CD4-positive, CD25-positive, alpha-beta regulatory T cell (primary cell): ENCODE data around the gene FOXC1. TPM values are rescaled to one million over a fixed set of nuclear protein-coding genes. Genes with fewer than 3 reads are reported as not detected.

Source experiments
- ATAC-seq, 2 donors: fragments of 150-1000 bp; cut with Tn5 transposase; one replicate each; pipeline ENCODE4 v1.10.0; 2021; ENCODE audit warnings: low read depth in 2 of 2, moderate number of reproducible peaks in 2 of 2, moderate library complexity in 1 of 2
- DNase-seq, 3 donors: peaks; one replicate each; pipeline versions ENCODE4 v3.0.0 to v3.0.0-alpha.2; 2012 to 2022; ENCODE audit warnings: mixed read lengths in 1 of 3
- H3K27ac ChIP-seq: one replicate; pipeline ENCODE4 v1.7.0; 2013; ENCODE audit warnings: mild to moderate bottlenecking, low read length; ENCODE audit not compliant: insufficient read depth, poor library complexity, severe bottlenecking
- H3K27me3 ChIP-seq: one replicate; pipeline ENCODE4 v1.7.0; 2013; ENCODE audit warnings: low read length; ENCODE audit not compliant: control insufficient read depth, insufficient read depth
- H3K36me3 ChIP-seq: one replicate; pipeline ENCODE4 v1.7.0; 2013; ENCODE audit warnings: mild to moderate bottlenecking, low read length, moderate library complexity; ENCODE audit not compliant: control insufficient read depth, insufficient read depth
- H3K4me1 ChIP-seq: 2 replicates; pipeline ENCODE4 v1.7.0; 2013; ENCODE audit warnings: mild to moderate bottlenecking, low read length; ENCODE audit not compliant: insufficient read depth, control insufficient read depth, poor library complexity, severe bottlenecking
- H3K4me3 ChIP-seq: one replicate; pipeline ENCODE4 v1.7.0; 2013; ENCODE audit warnings: low read depth, mild to moderate bottlenecking, low read length, moderate library complexity
- H3K9me3 ChIP-seq, 2 experiments: 1 replicate in 1 of 2; 2 replicates in 1 of 2; pipeline ENCODE4 v1.7.0; 2013; ENCODE audit warnings: low read length in 2 of 2, mild to moderate bottlenecking in 1 of 2, moderate library complexity in 1 of 2; ENCODE audit not compliant: control insufficient read depth in 2 of 2
- H3K27ac Mint-ChIP-seq, 3 donors: one replicate each; pipeline ENCODE4 v1.8.0; 2020 to 2022; ENCODE audit warnings: mild to moderate bottlenecking in 3 of 3, mixed read lengths in 3 of 3, moderate library complexity in 2 of 3
- H3K27me3 Mint-ChIP-seq: one replicate; pipeline ENCODE4 v1.8.0; 2022; ENCODE audit warnings: mild to moderate bottlenecking, mixed read lengths
- H3K36me3 Mint-ChIP-seq: one replicate; pipeline ENCODE4 v1.8.0; 2020; ENCODE audit warnings: mixed read lengths
- H3K4me1 Mint-ChIP-seq, 4 donors: one replicate each; pipeline ENCODE4 v1.8.0; 2020 to 2022; ENCODE audit warnings: mixed read lengths in 4 of 4, mild to moderate bottlenecking in 1 of 4
- H3K4me3 Mint-ChIP-seq, 4 donors: one replicate each; pipeline ENCODE4 v1.8.0; 2020 to 2022; ENCODE audit warnings: mild to moderate bottlenecking in 4 of 4, mixed read lengths in 4 of 4, moderate library complexity in 3 of 4
- H3K9me3 Mint-ChIP-seq, 7 donors: one replicate each; pipeline ENCODE4 v1.8.0; 2020 to 2022; ENCODE audit warnings: mixed read lengths in 7 of 7, mild to moderate bottlenecking in 3 of 7, moderate library complexity in 2 of 7
- polyA plus RNA-seq, 4 donors: library from polyadenylated mRNA; unstranded; fragments of 300-500 nt; fragmentation: Illumina TruSeq; gene quantifications; one replicate each; pipeline ENCODE4 v1.2.3, GENCODE V29; 2021
- total RNA-seq: library from RNA; stranded (reverse); gene quantifications from one replicate; pipeline ENCODE4 v1.2.3, GENCODE V29; 2022

The FOXC1 gene
- total and polyA plus RNA-seq, 5 donors from 2014 or later, result not detected

DNA sequence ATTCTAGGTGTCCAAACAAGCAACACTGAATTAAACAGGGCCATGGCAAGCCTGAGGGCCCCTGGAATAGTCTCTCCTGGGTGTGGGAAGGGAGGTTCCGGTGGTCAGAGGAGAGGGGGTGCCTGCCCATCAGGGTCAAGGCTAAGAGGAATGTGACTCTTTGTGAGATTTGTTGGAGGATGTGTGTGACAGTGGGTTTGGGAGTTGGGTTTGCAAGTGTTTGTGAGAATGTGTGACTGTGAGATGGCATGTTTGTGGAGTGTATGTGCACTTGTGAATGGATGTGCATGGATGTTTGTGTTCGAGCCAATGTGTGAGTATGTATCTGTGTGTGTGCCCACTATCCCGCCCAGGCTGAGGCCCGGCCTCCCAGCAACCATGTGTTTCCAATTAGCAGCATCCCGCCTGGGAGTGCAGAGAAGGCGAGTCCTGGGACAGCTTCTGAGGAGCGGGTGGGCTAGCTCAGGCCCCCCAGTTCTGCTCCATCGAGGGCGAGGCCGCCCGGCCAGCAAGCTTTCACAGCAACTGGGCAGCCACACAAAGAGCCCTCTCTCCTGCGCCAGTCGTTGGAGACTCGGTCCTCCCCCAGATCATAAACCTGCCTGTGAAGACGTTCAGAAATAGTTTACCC lies 12.6 kb downstream of the FOXC1 start:
- Histone ChIP-seq H3K4me3 (no peak overlapping the region), H3K27me3 (peaks cover 27% of the 10 kb centered on the region), H3K27ac (no peak overlapping the region), H3K9me3 (no peaks in the 10 kb centered on the region), H3K4me1 (peaks cover 17% of the 10 kb centered on the region), H3K36me3 (no peaks in the 10 kb centered on the region)
- peaks cover 0 to 1% (median 0%) of the 10 kb centered on the region in 7 donors for H3K9me3 Mint-ChIP-seq
- no peak for ATAC-seq
- H3K4me1 Mint-ChIP-seq, result peaks cover 5 to 22% (median 15%) of the 10 kb centered on the region in 4 donors
- H3K36me3 Mint-ChIP-seq, result peaks cover 15% of the 10 kb centered on the region
- H3K27ac Mint-ChIP-seq, result no peak overlapping the region
- no peak for DNase-seq
- peaks cover 67% of the 10 kb centered on the region for H3K27me3 Mint-ChIP-seq
- H3K4me3 Mint-ChIP-seq, result no peak overlapping the region

DNA sequence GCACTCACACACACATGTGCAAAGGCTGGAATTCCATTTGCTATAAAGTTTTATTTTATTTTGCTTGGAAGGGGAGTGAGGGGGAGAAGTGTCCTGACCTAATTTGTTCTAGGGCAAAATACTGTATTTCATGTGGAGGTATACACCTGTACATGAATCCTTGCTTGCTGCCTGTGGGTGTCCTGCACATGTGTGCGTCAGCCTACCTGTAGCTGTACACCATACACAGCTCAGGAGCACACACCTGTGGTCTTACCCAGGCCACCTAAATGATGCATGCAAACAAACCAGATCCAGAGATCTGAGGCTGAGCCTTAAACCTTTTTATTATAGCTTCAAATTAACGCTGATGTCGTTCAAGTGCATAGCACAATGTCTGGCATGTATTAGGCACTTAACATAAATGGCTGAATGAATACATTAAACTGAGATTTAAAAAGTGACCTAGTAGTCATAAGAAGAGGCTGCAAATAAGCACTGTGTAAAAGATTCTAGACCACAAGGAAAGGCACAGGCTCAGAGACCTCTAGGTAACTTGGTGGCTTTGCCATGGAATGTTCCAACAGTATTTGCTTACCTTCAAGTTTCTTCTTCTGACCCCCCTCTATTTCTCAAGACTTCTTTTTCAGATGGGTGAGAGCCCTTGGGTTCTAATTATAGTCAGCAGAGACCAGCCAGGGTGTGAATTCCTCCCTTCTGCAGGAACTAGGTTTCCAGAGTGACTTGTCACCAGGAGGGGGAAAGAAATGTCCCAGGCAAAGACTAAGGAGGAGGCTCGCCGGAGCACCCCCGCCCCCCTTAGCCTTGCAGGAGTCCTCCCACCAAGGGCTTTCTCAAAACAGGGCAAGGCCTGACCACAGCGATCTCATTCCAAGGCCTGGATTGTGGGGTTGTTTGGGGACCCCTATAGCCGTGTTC lies 13.4 kb downstream of the FOXC1 start:
- ATAC-seq (no peak), DNase-seq (no peak)
- Mint-ChIP-seq H3K36me3 (peaks cover 15% of the 10 kb centered on the region), H3K9me3 (peaks cover 0 to 1% (median 0%) of the 10 kb centered on the region in 7 donors), H3K4me1 (peaks cover 5 to 23% (median 12%) of the 10 kb centered on the region in 4 donors), H3K27ac (no peak overlapping the region), H3K27me3 (peaks cover 67% of the 10 kb centered on the region), H3K4me3 (peak overlapping the region in 2 of 4 donors; percentile 55 to 65)
- H3K4me3 ChIP-seq, result no peak overlapping the region
- H3K27me3 ChIP-seq, result peaks cover 24% of the 10 kb centered on the region
- no peak overlapping the region for H3K27ac ChIP-seq
- no peaks in the 10 kb centered on the region for H3K9me3 ChIP-seq
- peaks cover 17% of the 10 kb centered on the region for H3K4me1 ChIP-seq
- H3K36me3 ChIP-seq, result no peaks in the 10 kb centered on the region

DNA sequence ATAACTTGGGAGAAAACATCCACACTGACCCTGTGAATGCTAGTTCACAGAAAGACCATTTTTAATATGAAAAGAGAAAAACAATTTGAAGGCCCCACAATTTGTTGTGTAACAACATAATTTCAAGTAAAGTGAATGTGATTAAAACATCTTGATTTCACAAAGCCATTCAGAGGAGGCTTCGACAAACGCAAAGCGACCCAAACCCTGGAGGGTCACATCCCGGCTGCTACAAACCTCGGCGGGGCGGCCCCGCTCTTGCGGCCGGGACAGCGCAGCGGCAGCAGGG lies 14.0 kb downstream of the FOXC1 start:
- H3K27me3 ChIP-seq, result peaks cover 24% of the 10 kb centered on the region
- ATAC-seq (no peak), DNase-seq (no peak)
- no peak overlapping the region for H3K4me3 ChIP-seq
- Mint-ChIP-seq H3K36me3 (peaks cover 15% of the 10 kb centered on the region), H3K27me3 (peaks cover 65% of the 10 kb centered on the region), H3K4me1 (peaks cover 5 to 23% (median 12%) of the 10 kb centered on the region in 4 donors), H3K27ac (no peak overlapping the region), H3K4me3 (peak overlapping the region in 2 of 4 donors; percentile 55 to 65), H3K9me3 (peaks cover 0 to 1% (median 0%) of the 10 kb centered on the region in 7 donors)
- peaks cover 17% of the 10 kb centered on the region for H3K4me1 ChIP-seq
- H3K9me3 ChIP-seq, result no peaks in the 10 kb centered on the region
- no peak overlapping the region for H3K27ac ChIP-seq
- no peaks in the 10 kb centered on the region for H3K36me3 ChIP-seq

DNA sequence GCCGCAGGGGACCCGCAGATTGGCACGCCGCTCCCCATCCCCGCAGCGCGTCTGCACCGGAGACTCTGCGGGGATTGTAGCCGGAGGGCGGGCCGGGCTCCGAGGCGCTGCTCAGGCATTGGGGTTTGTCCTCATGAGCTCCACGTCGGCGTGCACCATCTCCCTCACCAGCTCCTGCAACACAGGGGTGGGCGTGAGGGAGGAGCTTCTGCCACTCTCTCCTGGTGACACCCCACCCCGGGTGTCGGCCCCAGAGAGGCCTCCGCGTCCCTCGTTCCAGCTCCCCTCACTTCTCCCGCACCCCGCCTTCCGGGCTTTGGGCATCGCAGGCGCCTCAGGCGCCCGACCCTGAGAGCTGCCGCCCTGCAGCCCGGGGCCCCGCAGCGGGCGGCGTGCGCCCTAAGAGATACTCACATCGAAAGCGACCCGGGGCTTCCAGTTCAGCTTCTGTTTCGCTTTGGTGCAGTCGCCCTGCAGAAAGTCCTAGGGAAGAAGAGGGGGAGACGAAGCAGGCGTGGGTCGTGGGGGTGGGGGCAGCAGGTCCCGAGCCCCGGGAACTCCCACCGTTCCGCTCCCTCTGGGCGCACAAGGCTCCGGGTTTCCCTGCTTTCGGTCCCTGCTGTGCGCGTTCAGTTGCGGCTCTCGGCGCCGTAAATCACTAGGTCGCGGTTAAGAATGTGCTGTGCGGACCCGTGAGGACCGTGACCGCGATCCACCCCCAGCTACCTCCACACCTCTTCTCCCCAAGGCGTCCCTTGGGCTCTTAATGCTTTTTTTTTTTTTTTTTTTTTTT lies 14.5 kb downstream of the FOXC1 start:
- Histone ChIP-seq H3K27ac (no peak overlapping the region), H3K4me1 (peaks cover 17% of the 10 kb centered on the region), H3K9me3 (no peaks in the 10 kb centered on the region), H3K27me3 (peaks cover 24% of the 10 kb centered on the region), H3K4me3 (no peak overlapping the region), H3K36me3 (no peaks in the 10 kb centered on the region)
- Mint-ChIP-seq H3K27ac (no peak overlapping the region), H3K36me3 (peaks cover 15% of the 10 kb centered on the region), H3K9me3 (peaks cover 0 to 1% (median 0%) of the 10 kb centered on the region in 7 donors), H3K4me3 (peak overlapping the region in 2 of 4 donors; percentile 39 to 47), H3K4me1 (peaks cover 5 to 23% (median 12%) of the 10 kb centered on the region in 4 donors), H3K27me3 (peaks cover 66% of the 10 kb centered on the region)
- DNase-seq (no peak), ATAC-seq (no peak)

DNA sequence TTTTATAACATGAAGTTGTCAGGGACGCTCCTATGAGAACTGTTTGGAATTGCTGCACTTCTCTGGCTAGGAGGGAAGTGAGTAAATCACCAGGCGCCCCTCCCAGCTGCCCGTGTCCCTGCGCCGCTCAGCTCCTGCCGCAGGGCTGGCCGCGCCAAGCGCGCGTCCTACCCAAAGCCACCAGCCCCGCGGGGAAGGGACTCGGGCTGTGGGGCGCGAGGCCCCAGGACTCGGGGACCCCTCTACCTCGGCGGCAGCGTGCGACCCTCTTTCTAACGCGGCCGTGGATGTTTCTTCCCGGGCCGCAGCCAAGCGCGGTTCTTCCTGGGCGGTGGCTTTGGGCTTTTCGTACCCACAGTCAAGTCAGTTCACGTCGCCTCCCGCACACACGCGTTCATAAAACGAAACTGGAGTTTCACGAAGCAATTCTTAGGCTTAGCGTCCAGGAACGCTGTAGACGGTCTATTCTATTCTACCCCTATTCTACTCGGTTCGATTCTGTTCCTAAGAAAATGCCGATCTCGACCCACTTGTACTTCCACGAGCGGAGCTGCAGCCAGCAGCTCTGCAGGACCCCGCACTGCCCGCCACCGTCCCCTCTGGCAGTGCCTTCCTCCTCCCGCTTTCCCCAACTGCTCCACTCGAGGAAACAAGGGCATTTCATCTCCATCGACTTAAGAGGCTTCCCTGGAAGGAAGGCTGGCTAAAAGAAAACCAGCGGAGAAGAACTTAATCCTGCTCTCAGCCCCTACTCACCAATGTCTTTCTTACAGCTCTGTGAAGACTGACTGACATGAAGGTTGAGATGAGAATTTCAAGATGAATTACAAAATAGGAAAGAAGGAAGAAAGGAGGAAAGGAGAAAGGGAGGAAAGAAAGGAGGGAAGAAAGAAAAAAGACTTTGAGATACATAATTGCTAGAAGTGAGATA lies 15.4 kb downstream of the FOXC1 start:
- H3K36me3 ChIP-seq, result no peaks in the 10 kb centered on the region
- DNase-seq (no peak), ATAC-seq (peak in 1 of 2 donors; percentile 17)
- Mint-ChIP-seq H3K4me1 (peaks cover 5 to 23% (median 12%) of the 10 kb centered on the region in 4 donors), H3K27ac (no peak overlapping the region), H3K9me3 (peaks cover 0 to 1% (median 0%) of the 10 kb centered on the region in 7 donors), H3K36me3 (peaks cover 15% of the 10 kb centered on the region), H3K27me3 (peaks cover 71% of the 10 kb centered on the region), H3K4me3 (peak overlapping the region; percentile 11 to 82 (median 42))
- H3K9me3 ChIP-seq, result no peaks in the 10 kb centered on the region
- H3K4me3 ChIP-seq, result peak overlapping the region; percentile 43
- H3K4me1 ChIP-seq, result peaks cover 15% of the 10 kb centered on the region
- peaks cover 24% of the 10 kb centered on the region for H3K27me3 ChIP-seq
- no peak overlapping the region for H3K27ac ChIP-seq

DNA sequence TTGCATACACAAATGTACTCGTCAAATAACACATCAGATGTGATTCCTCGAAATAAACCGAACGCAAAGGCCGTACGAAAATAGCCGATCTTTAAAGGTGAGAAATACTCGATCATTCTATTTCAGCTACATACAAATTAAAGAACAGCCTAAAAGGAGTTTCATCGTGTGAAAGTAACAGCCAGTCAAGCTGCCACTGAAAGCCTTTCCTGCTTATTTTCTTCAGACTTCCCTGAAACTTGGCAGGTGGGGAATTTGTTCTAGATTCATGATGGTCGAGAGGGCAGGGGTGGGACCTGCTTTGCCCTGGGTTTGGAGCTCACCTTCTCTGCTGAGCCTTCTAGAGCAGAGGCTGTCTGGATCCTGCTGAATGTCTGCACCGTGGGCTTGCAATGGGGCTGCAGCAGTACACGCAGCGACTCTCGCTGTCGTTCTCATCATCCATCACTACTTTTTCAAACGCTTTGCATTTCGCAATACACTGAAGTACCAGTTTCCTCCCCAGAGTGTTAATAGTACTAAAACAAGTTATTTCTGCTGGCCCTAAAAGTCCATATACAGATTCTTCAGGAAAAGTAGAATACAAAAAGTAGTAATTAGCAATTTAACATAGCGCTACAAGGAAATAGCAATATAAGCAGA lies 16.2 kb downstream of the FOXC1 start:
- Histone ChIP-seq H3K4me1 (peaks cover 12% of the 10 kb centered on the region), H3K9me3 (no peaks in the 10 kb centered on the region), H3K27me3 (peaks cover 24% of the 10 kb centered on the region), H3K36me3 (no peaks in the 10 kb centered on the region), H3K27ac (no peak overlapping the region), H3K4me3 (no peak overlapping the region)
- Mint-ChIP-seq H3K9me3 (no peaks in the 10 kb centered on the region), H3K4me1 (peaks cover 5 to 21% (median 12%) of the 10 kb centered on the region in 4 donors), H3K27ac (no peak overlapping the region), H3K36me3 (peaks cover 15% of the 10 kb centered on the region), H3K4me3 (peak overlapping the region; percentile 8 to 72 (median 58)), H3K27me3 (peaks cover 69% of the 10 kb centered on the region)
- DNase-seq, result no peak
- no peak for ATAC-seq
